GM19351 (cell line): ENCODE measurements around the gene FCN1.
"Not testable (repeated sequence)": the region's sequence is repeated elsewhere in the genome, so short reads cannot be mapped to it uniquely, and the experiment has no call there.

Source experiments
- ATAC-seq: cut with Tn5 transposase; IDR thresholded peaks from one replicate; pipeline ENCODE4 v1.9.1; 2021; ENCODE audit warnings: mild to moderate bottlenecking, moderate library complexity; ENCODE audit not compliant: unreplicated experiment

FCN1 gene

GRCh38 chr9:134857451-134857850 lies 60.3 kb downstream of the FCN1 start:
- not testable (repeated sequence) for ATAC-seq

GRCh38 chr9:134855900-134856377 lies 61.8 kb downstream of the FCN1 start:
- ATAC-seq = no peak
